Activated naive CD8-positive, alpha-beta T cell (primary cell): ENCODE data around the gene TTC21A.

Source experiments
- H3K27ac Mint-ChIP-seq: one replicate; pipeline ENCODE4 v1.8.0; 2021; ENCODE audit warnings: mixed read lengths
- H3K27me3 Mint-ChIP-seq: one replicate; pipeline ENCODE4 v1.8.0; 2021; ENCODE audit warnings: mixed read lengths
- H3K36me3 Mint-ChIP-seq: one replicate; pipeline ENCODE4 v1.8.0; 2021; ENCODE audit warnings: mixed read lengths
- H3K4me1 Mint-ChIP-seq: one replicate; pipeline ENCODE4 v1.8.0; 2021; ENCODE audit warnings: low read depth, mixed read lengths
- H3K4me3 Mint-ChIP-seq: one replicate; pipeline ENCODE4 v1.8.0; 2021; ENCODE audit warnings: mild to moderate bottlenecking, mixed read lengths
- H3K9me3 Mint-ChIP-seq: one replicate; pipeline ENCODE4 v1.8.0; 2021; ENCODE audit warnings: low read depth, mixed read lengths

The TTC21A gene

GRCh38 chr3:39103791-39104552 lies 3.5 kb upstream of the TTC21A start:
- Mint-ChIP-seq H3K27ac (no peak overlapping the region), H3K27me3 (no peaks in the 10 kb centered on the region), H3K9me3 (no peaks in the 10 kb centered on the region), H3K4me3 (no peak overlapping the region), H3K36me3 (no peaks in the 10 kb centered on the region), H3K4me1 (peaks cover 42% of the 10 kb centered on the region)

DNA sequence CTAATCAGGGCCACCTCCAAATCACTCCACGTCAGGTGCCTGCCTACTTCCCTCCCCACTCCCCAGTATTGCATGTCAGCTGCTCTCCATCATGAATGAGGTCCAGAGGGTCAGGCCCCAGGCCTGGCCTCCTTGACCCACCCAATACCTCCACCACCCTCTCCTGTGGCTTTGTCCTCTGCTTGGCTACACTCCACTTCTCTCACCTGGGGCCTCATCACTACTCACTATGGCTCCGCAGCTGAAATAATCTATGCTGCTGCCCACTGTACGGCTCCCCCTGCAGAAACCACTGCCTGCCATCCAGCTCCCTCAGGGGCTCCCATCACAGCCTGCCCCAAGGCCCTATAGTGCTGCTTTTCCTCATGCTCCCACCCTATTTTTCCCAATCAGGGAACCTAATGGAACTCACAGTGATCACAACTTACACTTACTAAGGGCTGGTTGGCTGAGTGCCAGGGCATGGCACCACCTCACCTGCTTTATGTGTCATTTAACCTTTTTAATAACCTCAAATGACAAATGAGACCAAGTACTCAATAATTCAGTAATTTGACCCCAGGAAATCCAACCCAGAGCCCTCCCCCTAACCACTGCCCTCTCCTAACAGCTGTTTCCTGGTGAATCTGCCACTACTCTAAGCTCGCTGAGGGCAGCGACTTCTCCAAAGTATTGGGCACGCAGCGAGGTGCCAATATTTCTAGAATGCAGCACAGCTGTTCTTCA lies 2.4 kb upstream of the TTC21A start:
- peaks cover 42% of the 10 kb centered on the region for H3K4me1 Mint-ChIP-seq
- peak overlapping the region; percentile 10 for H3K27ac Mint-ChIP-seq
- H3K36me3 Mint-ChIP-seq = no peaks in the 10 kb centered on the region
- H3K9me3 Mint-ChIP-seq = no peaks in the 10 kb centered on the region
- peak overlapping the region; percentile 83 for H3K4me3 Mint-ChIP-seq
- no peaks in the 10 kb centered on the region for H3K27me3 Mint-ChIP-seq

DNA sequence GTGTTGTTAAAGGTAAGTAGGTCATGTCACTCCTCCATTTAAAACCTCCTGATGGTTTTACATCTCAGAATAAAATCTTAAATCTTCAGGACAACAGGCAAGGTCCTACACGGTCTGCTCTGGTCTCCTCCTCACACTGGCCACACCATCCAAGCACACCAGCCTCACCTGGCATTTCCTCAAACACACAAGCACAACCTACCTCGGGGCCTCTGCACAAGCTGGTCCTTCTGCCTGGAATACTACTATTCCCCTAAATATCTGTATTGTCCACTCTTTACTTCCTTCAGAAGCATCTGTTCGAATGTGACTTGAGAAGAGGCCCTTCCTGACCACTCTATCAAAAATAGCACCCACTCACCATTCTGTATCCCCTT lies 1.8 kb upstream of the TTC21A start:
- no peaks in the 10 kb centered on the region for H3K9me3 Mint-ChIP-seq
- no peaks in the 10 kb centered on the region for H3K27me3 Mint-ChIP-seq
- H3K27ac Mint-ChIP-seq = no peak overlapping the region
- no peaks in the 10 kb centered on the region for H3K36me3 Mint-ChIP-seq
- H3K4me1 Mint-ChIP-seq = peaks cover 42% of the 10 kb centered on the region
- H3K4me3 Mint-ChIP-seq = peak overlapping the region; percentile 83

DNA sequence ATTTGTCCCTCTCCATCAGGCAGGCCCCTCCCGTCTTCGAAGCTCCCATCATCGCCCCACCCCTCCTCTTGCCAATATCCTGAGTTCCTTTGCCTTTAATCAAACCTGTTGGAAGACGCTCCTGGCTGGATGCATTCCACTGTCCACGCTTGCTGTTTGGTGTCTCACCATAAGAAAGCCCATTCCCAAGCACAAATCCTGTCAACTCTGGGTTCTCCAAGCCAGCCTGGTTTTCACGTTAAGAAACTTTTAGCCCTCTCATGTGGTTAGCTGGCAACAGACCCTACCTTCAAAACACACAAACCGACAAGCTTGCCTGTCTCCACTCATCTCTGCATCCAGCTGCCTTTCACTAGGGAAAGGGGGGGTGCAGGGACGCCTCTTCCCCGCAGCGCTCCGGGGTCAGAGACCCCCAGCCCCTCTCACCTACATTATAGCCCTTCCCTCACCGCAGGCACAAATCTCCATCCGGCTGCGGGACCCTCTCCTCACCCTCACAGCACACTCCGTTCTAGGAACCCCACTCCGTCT lies 1.1 kb upstream of the TTC21A start:
- Mint-ChIP-seq H3K27ac (peak overlapping the region; percentile 67), H3K36me3 (no peaks in the 10 kb centered on the region), H3K4me3 (peak overlapping the region; percentile 83), H3K4me1 (peaks cover 40% of the 10 kb centered on the region), H3K9me3 (no peaks in the 10 kb centered on the region), H3K27me3 (no peaks in the 10 kb centered on the region)

- Mint-ChIP-seq H3K27me3 (no peaks in the 10 kb centered on the region), H3K36me3 (no peaks in the 10 kb centered on the region), H3K9me3 (no peaks in the 10 kb centered on the region), H3K4me1 (peaks cover 38% of the 10 kb centered on the region), H3K27ac (peak overlapping the region; percentile 67), H3K4me3 (peak overlapping the region; percentile 83)
Observed at GRCh38 chr3:39106851-39107387, 561 bp upstream of the TTC21A start.

DNA sequence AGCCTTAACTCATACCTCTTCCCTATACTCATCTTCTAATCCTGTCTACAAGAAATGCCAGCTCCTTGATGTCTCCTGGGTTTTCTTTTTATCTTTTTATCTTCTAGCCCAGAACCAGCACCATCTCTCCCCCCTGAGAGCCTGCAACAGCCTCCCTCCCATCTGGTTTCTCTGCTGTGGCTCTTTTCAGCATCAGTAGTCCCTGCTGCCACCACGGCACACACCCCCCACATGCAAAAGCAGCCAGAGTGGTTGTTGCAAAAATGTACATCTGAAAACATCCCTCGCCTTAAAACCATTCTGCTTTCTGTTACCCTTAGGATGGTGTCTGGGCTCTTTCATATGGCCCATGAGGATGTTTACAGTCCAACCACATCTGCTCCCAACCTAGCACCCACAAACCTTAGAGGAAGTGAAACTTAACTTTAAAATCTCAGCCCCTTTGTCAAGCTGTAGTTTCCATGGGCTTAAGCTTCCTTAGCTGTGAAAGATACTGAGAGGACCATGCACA lies 775 bp downstream of the TTC21A start:
- Mint-ChIP-seq H3K9me3 (no peaks in the 10 kb centered on the region), H3K36me3 (no peaks in the 10 kb centered on the region), H3K4me3 (peak overlapping the region; percentile 92), H3K4me1 (peaks cover 35% of the 10 kb centered on the region), H3K27ac (peak overlapping the region; percentile 51), H3K27me3 (no peaks in the 10 kb centered on the region)

DNA sequence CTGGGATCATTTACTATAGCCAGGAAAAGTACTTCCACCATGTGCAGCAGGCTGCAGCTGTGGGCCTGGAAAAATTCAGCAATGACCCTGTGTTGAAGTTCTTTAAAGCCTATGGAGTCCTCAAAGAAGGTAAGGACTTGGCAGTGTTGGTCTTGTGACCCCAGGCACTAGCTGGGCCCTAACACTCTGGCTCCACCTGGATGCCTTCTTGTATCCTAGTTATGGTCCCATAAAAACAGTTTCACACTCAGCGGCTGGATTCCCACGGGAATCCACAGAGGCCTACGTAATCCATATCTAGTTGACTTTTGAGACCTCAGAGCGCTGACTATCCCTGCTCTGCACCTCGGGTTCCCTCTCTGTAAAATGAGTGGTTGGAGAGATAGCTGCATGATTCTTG lies 1.6 kb downstream of the TTC21A start:
- Mint-ChIP-seq H3K36me3 (no peaks in the 10 kb centered on the region), H3K9me3 (no peaks in the 10 kb centered on the region), H3K4me3 (peak overlapping the region; percentile 15), H3K27ac (no peak overlapping the region), H3K27me3 (no peaks in the 10 kb centered on the region), H3K4me1 (peaks cover 33% of the 10 kb centered on the region)

GRCh38 chr3:39110041-39110639 lies 2.7 kb downstream of the TTC21A start:
- no peak overlapping the region for H3K27ac Mint-ChIP-seq
- H3K36me3 Mint-ChIP-seq = no peaks in the 10 kb centered on the region
- H3K9me3 Mint-ChIP-seq = no peaks in the 10 kb centered on the region
- H3K4me3 Mint-ChIP-seq = no peak overlapping the region
- peaks cover 30% of the 10 kb centered on the region for H3K4me1 Mint-ChIP-seq
- H3K27me3 Mint-ChIP-seq = no peaks in the 10 kb centered on the region

DNA sequence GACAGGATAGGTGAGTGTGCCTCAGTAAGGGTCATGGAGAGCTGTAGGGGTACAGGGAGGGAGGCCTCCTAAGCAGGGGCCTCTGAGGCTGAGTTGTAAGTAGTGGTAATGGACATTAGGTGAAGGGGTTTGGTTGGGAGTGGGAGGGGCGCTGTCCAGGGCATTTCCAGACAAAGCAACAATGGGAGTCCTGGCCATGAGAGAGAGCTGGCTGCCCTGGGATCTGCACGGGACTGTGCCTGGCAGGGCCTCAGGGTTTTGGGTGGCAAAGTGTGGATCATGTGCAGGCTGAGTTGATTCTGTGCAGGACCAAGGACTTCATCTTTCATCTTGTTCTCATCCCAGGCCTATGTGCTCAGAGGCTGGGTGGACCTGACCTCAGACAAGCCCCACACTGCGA lies 4.6 kb downstream of the TTC21A start:
- Mint-ChIP-seq H3K4me3 (no peak overlapping the region), H3K27me3 (no peaks in the 10 kb centered on the region), H3K9me3 (no peaks in the 10 kb centered on the region), H3K36me3 (peaks cover 3% of the 10 kb centered on the region), H3K27ac (no peak overlapping the region), H3K4me1 (peaks cover 12% of the 10 kb centered on the region)

DNA sequence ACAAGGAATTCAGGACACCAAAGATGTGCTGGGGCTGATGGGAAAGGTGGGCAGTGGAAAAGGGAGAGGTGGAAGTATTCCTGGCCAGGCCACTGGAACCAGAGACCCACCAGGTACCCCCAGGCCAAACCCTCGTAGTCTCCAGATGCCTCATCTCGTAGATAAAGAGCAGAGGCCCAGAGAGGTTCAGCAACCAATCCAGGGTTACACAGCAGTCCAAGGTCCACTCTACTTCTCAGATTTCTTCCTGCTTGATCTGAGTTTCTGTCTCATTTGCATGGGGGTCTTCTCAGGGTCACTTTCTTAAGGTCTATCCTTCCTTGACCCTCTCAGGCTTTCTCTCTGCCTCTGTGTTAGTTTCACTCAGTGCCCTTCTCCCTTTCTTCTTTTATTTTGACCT lies 5.1 kb downstream of the TTC21A start:
- H3K27me3 Mint-ChIP-seq = no peaks in the 10 kb centered on the region
- no peaks in the 10 kb centered on the region for H3K9me3 Mint-ChIP-seq
- H3K4me1 Mint-ChIP-seq = peaks cover 12% of the 10 kb centered on the region
- H3K27ac Mint-ChIP-seq = no peak overlapping the region
- no peak overlapping the region for H3K4me3 Mint-ChIP-seq
- H3K36me3 Mint-ChIP-seq = peaks cover 4% of the 10 kb centered on the region

DNA sequence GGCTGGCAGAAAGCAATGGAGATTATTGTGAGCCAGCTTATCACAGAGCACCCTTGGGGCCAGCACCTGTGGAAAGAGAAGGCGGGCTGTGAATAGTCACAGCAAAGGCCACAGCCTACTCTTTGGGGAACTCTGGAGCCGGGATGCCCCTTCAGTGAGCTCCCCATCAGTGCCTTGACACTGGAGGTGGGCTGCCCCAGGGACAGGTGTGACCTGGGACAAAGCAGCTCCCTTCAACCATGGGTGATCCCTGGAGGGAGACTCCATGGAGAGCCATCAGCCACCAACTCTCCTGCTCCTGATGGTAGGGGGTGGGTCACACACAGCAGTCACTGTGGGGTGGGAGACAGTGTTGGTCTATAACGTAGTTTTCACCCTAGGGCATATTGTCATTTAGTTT lies 5.8 kb downstream of the TTC21A start:
- no peak overlapping the region for H3K27ac Mint-ChIP-seq
- H3K27me3 Mint-ChIP-seq = no peaks in the 10 kb centered on the region
- peaks cover 7% of the 10 kb centered on the region for H3K4me1 Mint-ChIP-seq
- H3K9me3 Mint-ChIP-seq = no peaks in the 10 kb centered on the region
- no peak overlapping the region for H3K4me3 Mint-ChIP-seq
- H3K36me3 Mint-ChIP-seq = peaks cover 4% of the 10 kb centered on the region

GRCh38 chr3:39114456-39114855 lies 7.0 kb downstream of the TTC21A start:
- Mint-ChIP-seq H3K36me3 (peaks cover 4% of the 10 kb centered on the region), H3K4me1 (no peaks in the 10 kb centered on the region), H3K4me3 (no peak overlapping the region), H3K27ac (no peak overlapping the region), H3K9me3 (no peaks in the 10 kb centered on the region), H3K27me3 (no peaks in the 10 kb centered on the region)

GRCh38 chr3:39115870-39116269 lies 8.4 kb downstream of the TTC21A start:
- Mint-ChIP-seq H3K27me3 (no peaks in the 10 kb centered on the region), H3K36me3 (peaks cover 4% of the 10 kb centered on the region), H3K4me3 (no peak overlapping the region), H3K9me3 (no peaks in the 10 kb centered on the region), H3K27ac (no peak overlapping the region), H3K4me1 (no peaks in the 10 kb centered on the region)

- no peak overlapping the region for H3K27ac Mint-ChIP-seq
- H3K4me1 Mint-ChIP-seq = no peaks in the 10 kb centered on the region
- H3K9me3 Mint-ChIP-seq = no peaks in the 10 kb centered on the region
- no peak overlapping the region for H3K4me3 Mint-ChIP-seq
- peaks cover 4% of the 10 kb centered on the region for H3K36me3 Mint-ChIP-seq
- no peaks in the 10 kb centered on the region for H3K27me3 Mint-ChIP-seq
Observed at GRCh38 chr3:39118079-39118478, 10.6 kb downstream of the TTC21A start.
